Measurements from ENCODE around the gene RALY. TPM values are rescaled to one million over a fixed set of nuclear protein-coding genes. Genes with fewer than 3 reads are reported as not detected.

RALY gene
- total and polyA plus RNA-seq, 11 donors, result 99.2 to 210 (median 106) TPM

DNA sequence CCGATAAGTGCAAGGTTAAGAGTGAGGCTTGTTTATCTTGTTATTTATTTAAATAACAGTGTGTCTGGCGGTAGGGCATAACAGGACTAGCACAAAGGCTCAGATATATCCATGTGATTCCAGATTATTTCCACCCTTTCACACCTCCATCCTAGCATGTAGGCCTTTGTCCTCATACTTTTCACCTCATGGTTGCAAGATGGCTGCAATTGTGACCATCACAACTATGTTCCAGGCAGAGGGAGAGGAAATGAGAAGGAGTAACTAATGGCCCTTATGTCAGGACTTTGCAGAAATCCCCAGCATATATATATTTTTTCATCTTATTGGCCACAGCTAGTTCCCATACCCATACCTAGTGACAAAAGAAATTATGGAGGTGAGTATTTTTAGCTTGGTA is 23.5 kb upstream of the RALY start:
- Histone ChIP-seq H3K9me3 (no peaks in the 10 kb centered on the region), H3K27ac (no peak overlapping the region), H3K4me3 (no peak overlapping the region), H3K4me1 (no peaks in the 10 kb centered on the region), H3K27me3 (no peaks in the 10 kb centered on the region), H3K36me3 (no peaks in the 10 kb centered on the region)
- intact Hi-C loops (cut with DNase I), result no loop called here
- 98 to 100% (median 99%) methylated on average over 2 of the region's 2 CpGs for whole genome bisulfite sequencing, 4 donors
- TF ChIP-seq CTCF (IDR thresholded peaks at IDR 0.05), result no peak
- DNase-seq (no peak), ATAC-seq (no peak)

GRCh38 chr20:33971147-33971975 is 22.4 kb upstream of the RALY start:
- ATAC-seq (no peak), DNase-seq (no peak)
- no peak overlapping the region for H3K4me3 ChIP-seq
- H3K9me3 ChIP-seq, result no peaks in the 10 kb centered on the region
- TF ChIP-seq POLR2A (IDR thresholded peaks at IDR 0.05) (no peak), CTCF (IDR thresholded peaks at IDR 0.05) (no peak)
- H3K36me3 ChIP-seq, result no peaks in the 10 kb centered on the region
- intact Hi-C loops (cut with DNase I), result no loop called here
- H3K27me3 ChIP-seq, result no peaks in the 10 kb centered on the region
- H3K27ac ChIP-seq, result peak overlapping the region in 1 of 12 donors; percentile 32
- whole genome bisulfite sequencing, 4 donors, result 67 to 75% (median 72%) methylated on average over 6 of the region's 6 CpGs
- no peaks in the 10 kb centered on the region for H3K4me1 ChIP-seq

- ATAC-seq, result no peak
These were observed 16.8 kb upstream of the RALY start for GRCh38 chr20:33976959-33977358.

GRCh38 chr20:33977535-33977934 is 16.2 kb upstream of the RALY start:
- WGBS, 4 donors, result 62 to 88% (median 78%) methylated on average over 2 of the region's 2 CpGs
- Histone ChIP-seq H3K4me3 (no peak overlapping the region), H3K27ac (no peak overlapping the region), H3K36me3 (no peaks in the 10 kb centered on the region), H3K4me1 (no peaks in the 10 kb centered on the region), H3K9me3 (no peaks in the 10 kb centered on the region), H3K27me3 (no peaks in the 10 kb centered on the region)
- no peak for ATAC-seq
- TF ChIP-seq CTCF (IDR thresholded peaks at IDR 0.05), result no peak
- intact Hi-C loops (cut with DNase I), result no loop called here
- no peak for DNase-seq

More at GRCh38 chr20:33976959-33977358, 16.8 kb upstream of the RALY start:
- Histone ChIP-seq H3K4me1 (no peaks in the 10 kb centered on the region), H3K27me3 (no peaks in the 10 kb centered on the region), H3K9me3 (no peaks in the 10 kb centered on the region), H3K36me3 (no peaks in the 10 kb centered on the region), H3K4me3 (no peak overlapping the region), H3K27ac (no peak overlapping the region)
- TF ChIP-seq POLR2A (IDR thresholded peaks at IDR 0.05) (no peak), CTCF (IDR thresholded peaks at IDR 0.05) (no peak)
- intact Hi-C loops (cut with DNase I), result no loop called here
- no peak for DNase-seq

Measured in heart left ventricle (tissue), 16 donors.